Embryonic facial prominence (tissue), 1 donor: ENCODE results near the gene CTU1.

Experiments
- DNase-seq: peaks from one replicate; pipeline ENCODE4 v3.0.0-alpha.2; 2016; ENCODE audit errors: extremely low spot score

Gene CTU1

GRCh38 chr19:51103926-51104341 lies 4.3 kb downstream of the CTU1 start:
- no peak for DNase-seq

GRCh38 chr19:51102991-51103390 lies 5.2 kb downstream of the CTU1 start:
- DNase-seq: no peak

GRCh38 chr19:51101171-51101865 lies 6.9 kb downstream of the CTU1 start:
- no peak for DNase-seq

GRCh38 chr19:51100601-51101000 lies 7.6 kb downstream of the CTU1 start:
- DNase-seq: no peak

GRCh38 chr19:51099047-51099382 lies 9.2 kb downstream of the CTU1 start:
- DNase-seq: no peak

- DNase-seq: no peak
These were observed 9.7 kb downstream of the CTU1 start for GRCh38 chr19:51098365-51099046.

- no peak for DNase-seq
These were observed 10.4 kb downstream of the CTU1 start for GRCh38 chr19:51097796-51098195.

- DNase-seq: no peak
These were observed 11.0 kb downstream of the CTU1 start for GRCh38 chr19:51097166-51097738.

DNA sequence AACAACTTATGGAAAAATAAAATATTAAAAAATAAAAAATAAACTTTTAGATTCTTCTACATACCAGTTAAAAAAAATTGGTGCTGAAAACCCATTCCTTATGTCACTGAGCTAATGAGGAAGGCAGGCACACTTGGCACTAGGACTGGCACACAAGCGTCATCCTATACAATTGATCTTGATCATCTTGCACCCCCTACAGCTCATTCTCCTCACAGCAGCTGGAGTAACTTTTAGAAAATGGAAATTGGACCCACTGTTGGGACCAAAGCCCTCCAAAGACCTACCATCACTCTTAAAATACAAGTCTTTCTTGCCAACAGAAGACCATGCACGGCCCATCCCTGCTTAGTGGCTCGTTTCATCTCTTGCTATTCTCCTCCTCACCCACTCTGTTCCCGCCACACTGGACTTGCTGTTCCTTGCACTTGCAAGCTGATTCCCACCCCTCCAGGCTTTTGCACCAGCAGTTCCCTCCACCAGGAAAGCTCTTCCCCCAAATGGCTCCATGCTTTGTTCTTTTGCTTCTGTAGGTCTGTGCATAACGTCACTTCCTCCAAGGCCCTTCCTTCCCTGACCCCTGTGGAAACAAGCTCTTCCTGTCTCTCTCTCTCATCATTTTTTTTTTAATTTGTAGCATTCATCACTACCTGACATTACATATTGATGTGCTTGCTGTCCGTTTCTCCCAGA lies 11.6 kb downstream of the CTU1 start:
- no peak for DNase-seq

- no peak for DNase-seq
These were observed 13.4 kb downstream of the CTU1 start for GRCh38 chr19:51094696-51095279.

- DNase-seq: no peak
These were observed 14.5 kb downstream of the CTU1 start for GRCh38 chr19:51093510-51094345.

DNA sequence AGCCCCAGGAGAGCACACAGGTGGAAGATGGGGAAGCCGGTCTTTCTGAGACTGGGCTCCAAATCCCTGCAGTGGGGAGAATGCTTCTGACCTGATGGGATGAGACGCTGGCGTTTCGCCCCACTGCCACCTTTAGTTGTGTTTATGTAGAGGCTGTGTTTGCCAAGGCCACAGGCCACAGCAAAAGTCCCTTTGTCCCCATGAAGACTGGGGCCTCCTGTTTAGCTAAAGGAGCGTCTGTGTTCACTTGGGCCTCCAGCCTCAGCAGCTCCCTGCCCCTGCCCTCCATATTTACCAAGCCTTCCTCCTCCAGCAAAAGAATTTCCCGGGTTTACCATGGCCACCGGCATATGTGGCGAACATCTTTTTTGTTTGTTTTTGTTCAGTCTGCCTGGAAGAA lies 15.1 kb downstream of the CTU1 start:
- DNase-seq: no peak

GRCh38 chr19:51091895-51092873 lies 16.0 kb downstream of the CTU1 start:
- DNase-seq: no peak

DNA sequence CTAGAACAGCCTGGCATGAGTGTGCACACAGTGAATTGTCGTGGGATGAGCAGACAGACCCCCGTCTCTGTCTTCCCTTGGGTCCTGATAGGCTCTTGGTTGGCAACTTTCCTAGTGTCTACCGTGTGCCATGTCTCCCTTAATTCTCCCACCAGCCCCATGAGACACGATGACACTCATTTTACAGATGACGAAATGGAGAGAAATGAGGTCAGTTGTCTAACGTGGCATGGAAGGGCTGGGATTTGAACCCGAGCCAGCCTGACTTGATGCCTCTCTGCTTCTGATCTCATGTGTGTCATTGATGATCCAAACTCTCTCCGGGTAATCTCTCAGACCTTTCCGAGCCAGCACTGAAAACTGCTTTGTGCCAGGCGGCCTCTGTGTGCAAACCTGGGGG lies 17.1 kb downstream of the CTU1 start:
- no peak for DNase-seq

- no peak for DNase-seq
These were observed 17.7 kb downstream of the CTU1 start for GRCh38 chr19:51090471-51090870.

DNA sequence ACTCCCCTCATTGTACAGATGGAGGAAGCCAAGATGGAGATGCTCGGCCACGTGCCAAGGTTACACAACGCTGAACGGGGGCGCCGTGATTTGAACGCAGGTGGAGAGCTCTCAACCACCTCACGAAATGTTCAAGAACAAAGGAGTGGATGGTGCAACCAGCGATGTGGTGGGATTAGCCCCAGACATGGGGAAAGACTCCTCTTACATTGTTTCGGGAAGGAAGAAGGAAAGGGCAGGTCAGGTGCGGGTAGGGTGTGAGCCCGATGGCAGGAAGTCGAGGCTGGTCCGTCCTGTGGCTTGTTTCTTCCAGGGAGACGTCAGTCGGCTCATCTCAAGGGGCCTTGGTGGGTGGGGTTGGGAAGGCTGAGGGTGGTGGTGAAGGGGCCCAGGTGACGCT lies 18.4 kb downstream of the CTU1 start:
- DNase-seq: no peak

- no peak for DNase-seq
These were observed 21.9 kb downstream of the CTU1 start for GRCh38 chr19:51086153-51086850.

- DNase-seq: no peak
These were observed 23.7 kb downstream of the CTU1 start for GRCh38 chr19:51084505-51084904.

DNA sequence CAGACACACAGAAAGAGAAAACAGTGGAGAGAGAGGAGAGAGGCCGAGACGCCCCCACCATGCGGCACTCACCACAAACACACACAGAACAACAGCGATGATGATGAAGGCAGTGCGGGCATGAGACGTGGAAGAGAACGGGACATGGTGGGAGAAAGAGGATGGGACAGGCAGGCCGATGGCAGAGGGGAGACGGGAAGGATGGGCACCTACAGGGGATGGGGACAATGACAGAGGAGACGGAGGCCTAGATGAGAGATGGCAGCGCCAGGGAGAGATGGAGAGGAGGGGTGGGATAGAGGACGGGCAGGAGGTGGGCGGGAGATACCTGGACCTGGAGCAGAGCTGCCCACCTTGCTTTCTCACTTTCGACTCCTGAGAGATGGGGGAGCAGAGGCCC lies 24.4 kb downstream of the CTU1 start:
- DNase-seq: no peak

- no peak for DNase-seq
These were observed 25.0 kb downstream of the CTU1 start for GRCh38 chr19:51083181-51083580.
